ENCODE results near the gene SAAL1.

SAAL1 gene

DNA sequence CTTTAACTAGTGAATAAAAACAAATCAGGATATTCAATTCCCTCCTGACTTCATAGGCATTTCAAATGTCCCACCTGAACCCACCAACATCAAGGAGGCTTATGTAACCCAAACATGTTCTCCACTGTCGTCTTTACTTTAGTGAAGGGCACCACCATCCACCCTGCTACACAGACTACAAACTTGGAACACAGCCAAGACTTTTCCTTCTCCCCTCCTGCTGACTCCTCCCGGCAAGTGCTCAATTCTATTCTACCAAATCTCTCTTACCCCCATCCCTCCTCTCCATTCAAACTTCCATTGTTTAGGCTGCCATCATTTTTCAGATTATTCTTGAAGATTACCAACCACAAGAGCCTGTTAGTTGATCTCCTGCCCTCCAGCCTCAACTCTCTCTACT, 24.3 kb downstream of the SAAL1 start:
- DNase-seq (ENCODE audit: low spot score), result no peak

DNA sequence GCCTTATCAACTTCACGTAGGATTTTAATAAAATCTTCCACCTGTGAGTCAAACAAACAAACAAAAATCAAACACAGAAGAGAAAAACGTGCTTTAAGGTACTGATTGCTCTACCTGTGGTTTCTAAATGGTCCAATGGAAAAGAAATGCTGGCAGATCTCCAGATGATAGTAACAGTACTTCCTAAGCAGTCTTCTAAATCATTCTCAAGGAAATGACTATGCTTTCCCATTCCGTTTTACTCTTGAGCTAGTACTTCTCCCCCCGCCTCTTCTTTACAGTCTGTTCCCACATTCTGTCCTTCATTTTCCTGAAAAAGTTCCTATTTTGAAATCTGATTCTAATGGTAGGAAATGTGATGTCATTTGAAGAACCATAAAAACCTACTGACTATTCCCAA, 25.4 kb downstream of the SAAL1 start:
- no peak for DNase-seq (ENCODE audit: low spot score)

DNA sequence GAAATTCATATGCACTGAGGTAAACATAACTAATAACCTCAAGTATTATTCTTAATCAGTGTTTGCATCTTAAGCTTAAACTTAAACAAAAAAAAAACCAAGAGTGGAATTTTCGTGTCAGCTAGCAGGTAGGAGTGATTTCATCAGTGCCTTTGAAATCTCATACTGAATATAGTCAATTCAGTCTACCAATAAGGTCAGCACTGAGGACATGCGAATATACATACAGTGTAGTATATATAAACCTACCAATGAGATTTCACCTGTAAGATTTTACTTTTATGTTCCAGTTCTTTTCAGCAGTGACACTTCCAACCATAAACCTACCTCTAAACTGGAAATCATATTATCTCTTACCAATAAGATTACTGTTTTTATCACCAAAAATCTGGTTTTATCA, 27.0 kb downstream of the SAAL1 start:
- no peak for DNase-seq (ENCODE audit: low spot score)

DNA sequence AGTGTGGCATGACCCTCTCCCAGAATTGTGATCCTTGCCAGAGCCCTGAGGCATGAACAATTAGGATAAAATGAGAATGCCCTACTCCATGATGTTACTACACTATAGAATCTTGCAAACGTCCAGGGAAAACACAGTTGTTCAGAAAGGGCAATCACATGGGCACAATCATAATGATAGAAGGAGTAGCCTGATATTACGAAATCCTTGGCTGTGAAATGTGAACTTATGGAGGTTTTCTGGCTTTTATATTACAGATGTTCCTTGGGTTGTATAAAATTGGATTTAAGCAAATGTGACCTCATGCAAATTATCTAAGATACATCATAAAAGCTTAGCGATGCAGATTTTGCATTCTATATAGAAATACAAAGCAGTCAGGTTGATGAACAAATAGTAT, 30.4 kb downstream of the SAAL1 start:
- no peak for DNase-seq (ENCODE audit: low spot score)

- DNase-seq (ENCODE audit: low spot score), result no peak
These were observed 34.7 kb downstream of the SAAL1 start for GRCh38 chr11:18071098-18071705.

DNA sequence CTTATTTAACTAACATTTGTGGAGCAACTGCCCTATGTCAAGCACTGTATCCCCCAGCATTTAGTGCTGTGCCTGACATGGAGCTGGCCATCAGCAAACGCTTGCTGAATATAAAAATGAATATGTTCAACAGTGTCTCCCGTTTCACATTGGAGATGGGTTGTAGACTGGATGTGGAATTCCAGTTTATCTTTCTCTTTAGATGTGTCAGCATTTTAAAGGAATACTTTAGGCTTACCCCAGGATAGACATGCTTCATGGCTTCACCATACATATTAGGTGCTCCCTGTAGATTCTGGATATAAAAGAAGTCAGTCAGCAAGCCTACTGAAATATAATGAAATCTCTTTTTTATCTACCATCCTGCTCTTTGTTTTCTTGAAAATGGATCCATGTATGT, 38.5 kb downstream of the SAAL1 start:
- DNase-seq (ENCODE audit: low spot score), result no peak

- no peak for DNase-seq (ENCODE audit: low spot score)
These were observed 39.3 kb downstream of the SAAL1 start for GRCh38 chr11:18066626-18067025.

GRCh38 chr11:18065572-18065971, 40.3 kb downstream of the SAAL1 start:
- no peak for DNase-seq (ENCODE audit: low spot score)

- DNase-seq (ENCODE audit: low spot score), result no peak
These were observed 41.3 kb downstream of the SAAL1 start for GRCh38 chr11:18064450-18065054.

- no peak for DNase-seq (ENCODE audit: low spot score)
These were observed 41.9 kb downstream of the SAAL1 start for GRCh38 chr11:18063862-18064434.

GRCh38 chr11:18063125-18063524, 42.8 kb downstream of the SAAL1 start:
- DNase-seq (ENCODE audit: low spot score), result no peak

DNA sequence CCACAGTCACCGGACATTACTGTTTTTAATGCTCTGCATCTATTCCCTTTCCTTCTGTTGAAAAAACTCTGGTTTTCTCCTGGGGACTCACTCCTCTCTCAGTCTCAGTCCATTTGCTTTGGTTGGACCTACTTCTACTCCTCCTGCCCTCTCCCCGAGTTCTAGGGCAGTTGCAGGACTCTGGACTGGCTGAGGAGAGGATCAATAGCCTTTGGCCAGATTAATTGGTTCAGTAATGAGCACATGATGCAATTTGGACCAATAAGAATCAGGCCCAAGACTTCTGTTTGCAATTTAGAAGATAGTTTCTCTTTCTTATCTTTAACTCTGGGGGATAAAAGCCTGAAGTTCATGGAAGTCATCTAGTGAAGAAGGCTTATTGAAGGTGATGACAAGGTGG, 44.5 kb downstream of the SAAL1 start:
- DNase-seq (ENCODE audit: low spot score), result no peak

DNA sequence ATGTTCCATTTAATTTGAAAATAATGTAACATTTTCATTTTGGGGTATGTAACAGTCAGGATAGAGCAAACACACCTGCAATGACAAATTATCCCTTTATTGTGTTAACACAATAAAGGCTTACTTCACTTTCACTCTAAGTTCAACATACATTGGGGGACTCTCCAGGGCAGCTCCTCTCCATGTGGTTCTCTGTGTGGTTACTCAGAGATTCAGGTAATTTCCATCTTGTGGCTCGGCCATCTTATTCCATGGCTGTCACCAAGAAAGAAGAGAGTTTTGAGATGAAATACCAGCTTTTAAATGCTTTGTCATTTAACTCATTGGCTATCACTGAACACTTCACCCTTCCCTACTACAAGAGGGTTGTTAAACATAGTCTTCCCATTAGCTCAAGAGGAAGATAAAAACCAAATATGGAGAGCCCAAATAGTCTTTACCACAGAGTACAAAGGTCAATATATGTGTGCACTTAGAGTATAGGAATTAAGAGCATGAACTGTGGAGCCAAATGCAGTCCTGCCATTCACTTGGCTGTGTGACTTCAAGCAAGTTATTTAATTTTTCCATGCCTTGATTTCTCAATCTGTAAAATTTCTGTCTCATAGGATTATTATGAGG, 49.2 kb downstream of the SAAL1 start:
- no peak for DNase-seq (ENCODE audit: low spot score)

GRCh38 chr11:18054511-18055103, 51.3 kb downstream of the SAAL1 start:
- no peak for DNase-seq (ENCODE audit: low spot score)

GRCh38 chr11:18050848-18051247, 55.0 kb downstream of the SAAL1 start:
- no peak for DNase-seq (ENCODE audit: low spot score)

DNA sequence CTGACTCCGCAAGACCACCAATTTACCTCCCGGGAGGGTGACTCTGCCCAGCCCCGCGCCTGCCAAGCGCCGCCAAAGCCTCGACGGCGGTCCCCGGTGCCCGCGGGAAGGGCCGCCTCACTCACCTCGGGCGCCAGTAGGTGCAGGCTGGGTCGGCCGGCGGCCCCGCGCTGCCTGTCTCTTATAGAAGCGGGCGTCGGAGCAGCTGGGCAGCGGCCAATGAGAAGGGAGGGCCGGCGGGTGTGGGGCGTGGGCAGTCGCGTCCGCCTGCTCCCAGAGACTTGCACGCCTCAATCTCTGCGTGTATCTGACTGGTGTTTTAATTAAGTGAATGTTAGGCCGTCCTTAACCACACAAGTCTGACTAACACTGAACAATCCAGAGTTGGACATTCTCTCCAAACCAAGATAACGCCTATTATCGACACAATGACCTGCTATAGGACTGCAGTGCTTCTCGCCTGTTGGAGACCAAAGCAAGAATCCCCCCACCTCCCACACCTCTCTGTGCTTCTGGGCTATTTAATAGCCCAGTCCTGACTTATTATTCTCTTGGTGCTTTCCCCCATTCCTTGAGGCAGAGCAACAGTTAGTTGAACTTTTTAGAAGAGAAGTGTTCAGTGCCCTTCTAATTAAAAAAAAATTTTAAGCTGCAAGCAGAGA, 59.6 kb downstream of the SAAL1 start, which contains the start of gene TPH1:
TPH1 (minus strand) TSS at position 154 of the 662 bp plus-strand sequence. CDS start 5,507 bp downstream, outside the sequence.
- no peak for DNase-seq (ENCODE audit: low spot score)

- no peak for DNase-seq (ENCODE audit: low spot score)
These were observed 69.4 kb downstream of the SAAL1 start for GRCh38 chr11:18036456-18036855.

All from left forelimb (tissue), 1 donor.